ENCODE results near the gene ZNF280D.

GRCh38 chr15:56719774-56720555 lies 13.3 kb downstream of the ZNF280D start:
- TF ChIP-seq YY1 (IDR thresholded peaks at IDR 0.05; ENCODE audit: insufficient read depth, insufficient read length), result no peak
- TF ChIP-seq ZNF274 (IDR thresholded peaks at IDR 0.05; ENCODE audit: low read depth, low read length), result no peak
